ENCODE results near the gene ITGA3.
A peak's percentile ranks its signal among the peaks of the same experiment; 100 is the strongest.

Gene ITGA3

GRCh38 chr17:50048146-50048720 lies 7.7 kb upstream of the ITGA3 start:
- TF ChIP-seq TEAD4 (IDR thresholded peaks at IDR 0.05) = peak; percentile 54
- 0 out of 2 replicates have a peak, but pooled peaks have one; percentile 17 for TF ChIP-seq NFIC (IDR thresholded peaks at IDR 0.05)
- no peak for TF ChIP-seq YY1 (IDR thresholded peaks at IDR 0.05; ENCODE audit: low read depth)

- TF ChIP-seq EGR1 (IDR thresholded peaks at IDR 0.05) = no peak
Measured at GRCh38 chr17:50048988-50049387, 6.9 kb upstream of the ITGA3 start.

DNA sequence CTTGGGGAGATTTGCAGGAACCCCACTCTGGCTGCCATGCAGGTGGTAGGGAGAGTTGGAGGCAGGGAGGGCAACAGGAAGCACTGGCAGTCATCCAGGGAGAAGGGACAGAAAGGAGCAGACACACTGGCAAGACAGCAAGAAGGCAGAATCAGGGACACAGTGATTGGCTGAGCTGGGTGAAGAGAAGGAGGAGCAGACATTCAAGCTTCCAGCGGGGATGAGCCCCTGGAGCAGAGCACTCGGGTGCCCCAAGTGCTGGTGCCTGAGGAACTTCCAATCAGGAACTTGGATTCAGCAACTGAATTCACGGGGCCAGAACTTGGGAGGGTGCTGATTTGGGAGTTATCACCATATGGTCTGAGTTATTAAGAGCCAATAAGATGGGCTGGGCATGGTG lies 6.3 kb upstream of the ITGA3 start:
- TF ChIP-seq RAD21 (IDR thresholded peaks at IDR 0.05; ENCODE audit: low read depth) (no peak), TEAD4 (IDR thresholded peaks at IDR 0.05) (no peak), CREB1 (IDR thresholded peaks at IDR 0.05; ENCODE audit: low read depth) (no peak), FOXM1 (IDR thresholded peaks at IDR 0.05; ENCODE audit: borderline replicate concordance, low read depth) (no peak), CEBPB (IDR thresholded peaks at IDR 0.05) (no peak), USF1 (IDR thresholded peaks at IDR 0.05) (no peak), NFIC (IDR thresholded peaks at IDR 0.05) (no peak), TAF1 (IDR thresholded peaks at IDR 0.05; ENCODE audit: low read depth) (no peak), TCF12 (IDR thresholded peaks at IDR 0.05; ENCODE audit: low read depth) (no peak), EP300 (IDR thresholded peaks at IDR 0.05; ENCODE audit: borderline replicate concordance) (no peak), YY1 (IDR thresholded peaks at IDR 0.05; ENCODE audit: low read depth) (no peak), EGR1 (IDR thresholded peaks at IDR 0.05) (no peak)
- TF ChIP-seq, protein P1, sequence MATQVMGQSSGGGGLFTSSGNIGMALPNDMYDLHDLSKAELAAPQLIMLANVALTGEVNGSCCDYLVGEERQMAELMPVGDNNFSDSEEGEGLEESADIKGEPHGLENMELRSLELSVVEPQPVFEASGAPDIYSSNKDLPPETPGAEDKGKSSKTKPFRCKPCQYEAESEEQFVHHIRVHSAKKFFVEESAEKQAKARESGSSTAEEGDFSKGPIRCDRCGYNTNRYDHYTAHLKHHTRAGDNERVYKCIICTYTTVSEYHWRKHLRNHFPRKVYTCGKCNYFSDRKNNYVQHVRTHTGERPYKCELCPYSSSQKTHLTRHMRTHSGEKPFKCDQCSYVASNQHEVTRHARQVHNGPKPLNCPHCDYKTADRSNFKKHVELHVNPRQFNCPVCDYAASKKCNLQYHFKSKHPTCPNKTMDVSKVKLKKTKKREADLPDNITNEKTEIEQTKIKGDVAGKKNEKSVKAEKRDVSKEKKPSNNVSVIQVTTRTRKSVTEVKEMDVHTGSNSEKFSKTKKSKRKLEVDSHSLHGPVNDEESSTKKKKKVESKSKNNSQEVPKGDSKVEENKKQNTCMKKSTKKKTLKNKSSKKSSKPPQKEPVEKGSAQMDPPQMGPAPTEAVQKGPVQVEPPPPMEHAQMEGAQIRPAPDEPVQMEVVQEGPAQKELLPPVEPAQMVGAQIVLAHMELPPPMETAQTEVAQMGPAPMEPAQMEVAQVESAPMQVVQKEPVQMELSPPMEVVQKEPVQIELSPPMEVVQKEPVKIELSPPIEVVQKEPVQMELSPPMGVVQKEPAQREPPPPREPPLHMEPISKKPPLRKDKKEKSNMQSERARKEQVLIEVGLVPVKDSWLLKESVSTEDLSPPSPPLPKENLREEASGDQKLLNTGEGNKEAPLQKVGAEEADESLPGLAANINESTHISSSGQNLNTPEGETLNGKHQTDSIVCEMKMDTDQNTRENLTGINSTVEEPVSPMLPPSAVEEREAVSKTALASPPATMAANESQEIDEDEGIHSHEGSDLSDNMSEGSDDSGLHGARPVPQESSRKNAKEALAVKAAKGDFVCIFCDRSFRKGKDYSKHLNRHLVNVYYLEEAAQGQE (IDR thresholded peaks at IDR 0.05; ENCODE audit: low read depth) = no peak

DNA sequence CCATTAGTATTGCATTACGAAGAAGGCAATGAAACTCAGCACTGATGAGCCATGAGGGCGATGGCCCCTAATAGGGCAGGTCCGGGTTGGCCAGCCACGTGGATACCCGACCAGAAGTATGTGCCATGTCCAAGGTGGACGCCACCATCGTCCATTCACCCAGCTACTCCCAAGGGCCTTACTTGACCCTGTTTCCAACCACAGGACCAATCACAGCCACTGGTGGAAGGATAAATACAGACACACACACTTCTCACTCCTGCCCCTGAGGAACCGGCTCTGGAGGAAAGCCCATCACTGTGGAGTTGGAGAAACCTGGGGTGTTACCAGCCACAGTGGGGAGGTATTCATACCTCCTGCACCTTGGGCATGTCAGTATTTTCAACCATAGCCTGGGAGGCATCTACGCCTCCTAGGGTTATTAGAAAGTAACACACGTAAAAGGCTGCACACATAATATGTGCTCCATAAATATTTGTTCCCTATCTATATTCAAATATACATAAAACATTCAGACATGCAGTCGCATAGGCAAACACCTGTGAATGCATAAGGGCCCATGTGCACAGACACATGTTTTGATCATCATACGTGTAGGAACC lies 5.4 kb upstream of the ITGA3 start:
- TF ChIP-seq CREB1 (IDR thresholded peaks at IDR 0.05; ENCODE audit: low read depth) (no peak), EP300 (IDR thresholded peaks at IDR 0.05; ENCODE audit: borderline replicate concordance) (no peak), ZBTB7A (IDR thresholded peaks at IDR 0.05; ENCODE audit: low read depth) (no peak), EGR1 (IDR thresholded peaks at IDR 0.05) (no peak), TAF1 (IDR thresholded peaks at IDR 0.05; ENCODE audit: low read depth) (no peak), YY1 (IDR thresholded peaks at IDR 0.05; ENCODE audit: low read depth) (no peak), NFIC (IDR thresholded peaks at IDR 0.05) (no peak), FOXM1 (IDR thresholded peaks at IDR 0.05; ENCODE audit: borderline replicate concordance, low read depth) (no peak), USF1 (IDR thresholded peaks at IDR 0.05) (no peak)
- TF ChIP-seq, protein P1 (IDR thresholded peaks at IDR 0.05; ENCODE audit: low read depth) = no peak

DNA sequence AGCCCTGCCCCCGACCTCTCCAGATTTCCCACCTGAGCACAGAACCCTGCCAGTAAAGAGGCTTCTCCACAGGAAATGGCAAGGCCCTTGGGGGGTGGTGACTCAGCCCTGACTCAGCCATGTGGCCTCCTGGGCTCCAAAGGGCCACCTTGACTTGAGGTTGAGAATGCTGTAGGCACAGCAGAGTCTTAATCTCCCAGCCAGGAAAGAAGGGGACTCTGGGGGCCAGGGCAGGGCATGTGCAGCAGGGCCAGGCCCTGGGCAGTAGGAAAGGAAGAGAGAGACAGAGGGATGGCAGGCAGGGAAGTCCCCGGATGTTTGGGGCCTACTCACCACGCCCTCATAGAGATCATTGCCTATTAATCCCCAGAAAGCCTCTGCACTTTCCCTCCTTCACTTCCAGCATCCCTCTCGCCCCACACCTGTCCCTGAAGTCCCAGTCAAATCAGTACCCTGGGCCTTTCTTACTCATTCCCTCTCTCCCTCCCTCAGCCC lies 4.8 kb upstream of the ITGA3 start:
- TF ChIP-seq USF1 (IDR thresholded peaks at IDR 0.05) = 0 out of 2 replicates have a peak, but pooled peaks have one; percentile 22
- peak; percentile 72 for TF ChIP-seq TEAD4 (IDR thresholded peaks at IDR 0.05)
- TF ChIP-seq EP300 (IDR thresholded peaks at IDR 0.05; ENCODE audit: borderline replicate concordance) = peak; percentile 92
- peak; percentile 32; the same call in 1 of the 2 replicates for TF ChIP-seq RAD21 (IDR thresholded peaks at IDR 0.05; ENCODE audit: low read depth)
- TF ChIP-seq, protein P2, sequence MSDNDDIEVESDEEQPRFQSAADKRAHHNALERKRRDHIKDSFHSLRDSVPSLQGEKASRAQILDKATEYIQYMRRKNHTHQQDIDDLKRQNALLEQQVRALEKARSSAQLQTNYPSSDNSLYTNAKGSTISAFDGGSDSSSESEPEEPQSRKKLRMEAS (IDR thresholded peaks at IDR 0.05) = peak; percentile 91
- peak; percentile 45; the same call in 1 of the 2 replicates for TF ChIP-seq TAF1 (IDR thresholded peaks at IDR 0.05; ENCODE audit: low read depth)
- TF ChIP-seq CREB1 (IDR thresholded peaks at IDR 0.05; ENCODE audit: low read depth) = no peak
- TF ChIP-seq, protein P1 (IDR thresholded peaks at IDR 0.05; ENCODE audit: low read depth) = no peak
- TF ChIP-seq YY1 (IDR thresholded peaks at IDR 0.05; ENCODE audit: low read depth) = no peak
- TF ChIP-seq NFIC (IDR thresholded peaks at IDR 0.05) = peak; percentile 79
- peak; percentile 94 for TF ChIP-seq TCF12 (IDR thresholded peaks at IDR 0.05; ENCODE audit: low read depth)
- TF ChIP-seq FOXM1 (IDR thresholded peaks at IDR 0.05; ENCODE audit: borderline replicate concordance, low read depth) = peak; percentile 84
- no peak for TF ChIP-seq EGR1 (IDR thresholded peaks at IDR 0.05)
- TF ChIP-seq ZBTB7A (IDR thresholded peaks at IDR 0.05; ENCODE audit: low read depth) = peak; percentile 29; the same call in 1 of the 2 replicates
- TF ChIP-seq CEBPB (IDR thresholded peaks at IDR 0.05) = no peak
